Measurements from ENCODE around the gene RNF125. TPM values are rescaled to one million over a fixed set of nuclear protein-coding genes. Genes with fewer than 3 reads are reported as not detected.
"Not testable (repeated sequence)": the region's sequence is repeated elsewhere in the genome, so short reads cannot be mapped to it uniquely, and the experiment has no call there.

The RNF125 gene
- 9.0 TPM for total RNA-seq

DNA sequence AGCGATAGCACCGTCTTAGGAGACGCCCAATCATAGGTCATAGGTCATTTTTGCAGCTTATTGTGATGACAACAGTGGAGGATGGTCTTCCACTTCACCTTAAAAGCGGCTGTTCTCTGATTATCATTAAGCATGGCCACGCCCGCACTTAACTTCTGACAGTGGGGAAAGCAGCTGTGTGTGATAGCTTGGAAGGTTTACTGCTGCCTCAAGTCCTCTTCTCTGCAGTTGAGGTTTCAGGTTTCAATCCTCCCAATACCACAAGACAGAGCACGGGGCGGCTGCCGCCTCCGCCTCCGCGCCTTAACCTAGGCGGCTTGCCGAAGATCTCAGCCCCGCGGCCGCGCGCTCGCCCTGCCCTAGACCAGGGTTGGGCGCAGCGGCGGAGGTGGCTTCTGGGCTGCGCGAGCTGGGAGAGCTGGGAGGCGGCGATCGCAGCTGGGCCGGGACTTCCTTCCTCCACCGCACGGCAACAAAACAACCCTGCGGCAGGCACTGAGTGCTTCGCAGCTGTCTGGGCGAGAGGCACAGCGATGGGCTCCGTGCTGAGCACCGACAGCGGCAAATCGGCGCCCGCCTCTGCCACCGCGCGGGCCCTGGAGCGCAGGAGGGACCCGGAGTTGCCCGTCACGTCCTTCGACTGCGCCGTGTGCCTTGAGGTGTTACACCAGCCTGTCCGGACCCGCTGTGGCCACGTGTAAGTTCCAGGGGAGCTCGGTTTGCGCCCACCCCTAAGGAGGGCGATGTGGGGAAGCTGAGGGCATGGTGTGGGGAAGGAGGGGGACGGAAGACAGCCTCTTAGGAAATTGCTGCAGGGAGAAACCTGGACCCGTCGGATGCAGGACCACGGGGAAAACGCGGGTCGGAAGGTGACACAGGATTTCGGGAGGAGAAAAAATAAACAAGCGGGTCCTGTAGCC lies at the start of gene RNF125:
Gene RNF125 (plus strand): TSS at position 495 of the 920 bp plus-strand sequence. CDS start 39 bp downstream, at position 534.
- DNase-seq (ENCODE audit: low spot score) (peak; percentile 75), ATAC-seq (peak; percentile 76)

DNA sequence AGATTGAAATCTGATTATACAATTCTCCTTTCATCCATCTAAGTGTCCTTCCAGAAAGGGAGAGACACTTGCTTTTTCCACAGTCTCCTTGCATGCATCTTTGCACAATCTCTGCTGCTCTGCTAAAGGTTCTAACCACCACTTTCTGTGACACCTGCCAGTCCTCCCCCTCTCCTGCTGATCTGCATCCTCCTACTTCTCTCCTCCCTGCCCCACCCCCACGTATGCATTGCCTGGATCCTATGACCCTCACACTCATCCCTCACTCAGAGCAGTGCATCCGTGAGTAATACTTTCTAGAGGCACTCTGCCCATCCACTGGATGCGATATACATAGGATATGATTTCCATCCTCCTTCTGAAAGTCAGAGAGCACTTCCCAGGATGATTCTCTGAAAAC lies 48.0 kb upstream of the RNF125 start:
- DNase-seq (ENCODE audit: low spot score) (no peak), ATAC-seq (no peak)

DNA sequence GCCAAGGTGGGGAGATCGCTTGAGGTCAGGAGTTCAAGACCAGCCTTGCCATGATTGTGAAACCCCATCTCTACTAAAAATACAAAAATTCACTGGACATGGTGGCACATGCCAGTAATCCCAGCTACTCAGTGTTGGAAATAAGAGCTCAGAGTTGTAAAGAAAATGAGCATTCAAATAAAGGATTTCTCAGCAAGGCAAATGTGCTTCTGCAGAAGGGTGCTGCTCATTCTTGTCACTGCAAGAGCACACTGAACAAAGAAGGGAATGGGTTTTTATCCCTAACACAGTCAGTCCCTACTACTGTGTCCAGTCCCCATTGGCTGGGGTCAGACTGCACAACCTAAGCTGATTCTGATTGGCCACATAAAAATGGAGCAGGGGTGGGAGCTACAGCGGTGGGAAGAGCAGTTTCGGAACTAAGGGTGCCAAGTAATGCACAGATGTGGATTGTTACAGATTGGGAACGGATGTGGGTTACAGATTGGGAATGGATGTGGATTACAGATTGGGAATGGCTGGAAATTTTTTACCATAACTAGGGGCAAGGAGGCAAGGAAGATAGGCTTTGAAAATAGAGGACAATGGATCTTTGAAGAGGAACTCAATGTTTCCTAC lies 44.6 kb upstream of the RNF125 start:
- ATAC-seq (no peak), DNase-seq (ENCODE audit: low spot score) (no peak)

DNA sequence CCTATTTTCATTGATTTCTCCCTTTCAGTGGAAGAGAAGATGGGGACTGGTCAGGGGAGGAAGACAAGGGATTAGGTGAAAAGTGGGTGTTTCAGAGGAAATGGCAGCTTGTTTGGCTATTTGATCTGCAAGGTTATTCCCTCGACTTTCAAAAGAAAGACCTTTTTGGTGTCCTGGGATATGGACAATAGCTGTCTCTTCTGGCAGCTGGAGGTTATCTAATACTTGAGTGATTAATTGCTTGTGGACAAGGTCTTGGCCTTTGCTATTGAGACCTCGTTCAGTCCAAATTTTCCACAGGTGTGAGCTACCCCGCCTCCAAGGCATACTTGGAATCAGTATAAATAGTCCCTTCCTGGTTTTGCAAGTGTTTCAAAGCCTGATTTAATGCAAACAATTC lies 42.4 kb upstream of the RNF125 start:
- DNase-seq (ENCODE audit: low spot score) (no peak), ATAC-seq (no peak)

DNA sequence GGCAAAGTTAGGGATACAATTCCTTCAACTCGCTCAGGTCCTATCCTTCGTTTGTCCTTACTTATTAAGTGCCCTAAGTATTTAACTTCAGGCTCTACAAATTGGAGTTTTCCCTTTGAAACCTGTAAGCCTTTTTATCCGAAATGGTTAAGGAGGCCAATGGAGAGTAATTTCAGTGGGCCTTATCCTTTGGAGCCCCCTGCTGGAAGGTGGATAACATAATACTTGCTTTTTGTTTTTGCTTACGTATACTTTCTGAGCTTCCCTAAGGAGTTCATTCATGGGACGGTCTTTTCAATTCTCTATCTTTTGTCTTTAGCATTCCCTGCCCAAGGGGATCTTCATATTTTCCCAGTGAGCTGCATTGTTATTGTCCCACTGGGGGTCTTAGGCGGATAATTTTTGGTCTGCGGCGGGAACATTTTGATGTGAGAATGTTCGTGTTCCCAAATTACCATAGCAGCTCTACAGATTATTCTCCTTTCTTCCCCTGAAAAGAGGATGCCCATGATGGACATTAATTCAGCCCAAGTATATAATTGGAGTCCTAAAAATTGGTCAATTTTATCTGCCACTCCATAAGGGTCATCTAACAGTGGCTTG lies 41.3 kb upstream of the RNF125 start:
- DNase-seq (ENCODE audit: low spot score) (no peak), ATAC-seq (peak; percentile 88)

DNA sequence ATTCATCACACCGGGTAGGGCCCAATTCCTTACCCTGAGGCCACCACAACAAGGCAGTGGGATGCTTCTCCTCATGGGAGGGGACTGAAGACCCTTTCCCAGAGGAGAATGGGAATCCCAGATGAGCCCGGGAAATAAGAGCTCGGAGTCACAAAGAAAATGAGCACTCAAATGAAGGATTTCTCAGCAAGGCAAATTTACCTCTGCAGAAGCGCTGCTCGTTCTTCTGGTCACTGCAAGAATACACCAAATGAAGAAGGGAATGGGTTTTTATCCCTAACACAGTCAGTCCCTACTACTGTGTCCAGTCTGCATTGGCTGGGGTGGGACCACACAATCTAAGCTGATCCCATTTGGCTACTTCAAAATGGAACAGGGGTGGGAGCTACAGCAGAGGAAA lies 40.0 kb upstream of the RNF125 start:
- DNase-seq (ENCODE audit: low spot score) (no peak), ATAC-seq (no peak)

DNA sequence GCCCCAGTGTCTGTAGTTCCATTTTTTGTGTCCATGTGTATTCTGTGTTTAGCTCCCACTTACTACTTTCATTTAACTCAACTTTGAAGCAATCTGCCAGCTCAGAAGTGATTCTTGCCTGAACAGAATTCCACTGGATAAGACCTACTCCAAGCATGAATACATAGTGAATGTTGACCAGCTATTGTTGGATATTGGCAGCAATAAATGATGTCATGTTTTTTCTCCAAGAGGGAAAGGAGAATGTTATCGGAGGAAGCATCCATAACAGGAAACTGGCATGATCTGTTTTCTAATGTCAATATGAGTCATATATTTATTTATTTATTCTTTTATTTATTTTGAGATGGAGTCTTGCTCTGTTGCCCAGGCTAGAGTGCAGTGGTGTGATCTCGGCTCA lies 38.9 kb upstream of the RNF125 start:
- ATAC-seq (no peak), DNase-seq (ENCODE audit: low spot score) (no peak)

DNA sequence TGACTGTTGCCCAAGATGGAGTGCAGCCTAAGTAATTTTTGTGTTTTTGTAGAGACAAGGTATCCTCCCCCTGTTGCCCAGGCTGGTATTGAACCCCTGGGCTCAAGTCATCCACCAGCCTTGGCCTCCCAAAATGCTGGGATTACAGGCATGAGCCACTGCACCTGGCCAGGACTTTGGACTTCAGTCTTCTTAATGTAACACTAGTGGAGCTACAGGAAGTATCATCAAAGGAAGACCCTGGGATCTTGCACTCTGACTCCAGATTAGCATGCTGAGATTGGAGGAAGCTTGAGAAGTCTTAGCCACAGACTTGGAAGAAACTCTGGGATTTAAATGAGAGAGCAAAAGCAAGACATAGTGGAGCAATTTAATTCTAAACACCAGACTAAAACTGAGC lies 37.8 kb upstream of the RNF125 start:
- ATAC-seq (no peak), DNase-seq (ENCODE audit: low spot score) (no peak)

DNA sequence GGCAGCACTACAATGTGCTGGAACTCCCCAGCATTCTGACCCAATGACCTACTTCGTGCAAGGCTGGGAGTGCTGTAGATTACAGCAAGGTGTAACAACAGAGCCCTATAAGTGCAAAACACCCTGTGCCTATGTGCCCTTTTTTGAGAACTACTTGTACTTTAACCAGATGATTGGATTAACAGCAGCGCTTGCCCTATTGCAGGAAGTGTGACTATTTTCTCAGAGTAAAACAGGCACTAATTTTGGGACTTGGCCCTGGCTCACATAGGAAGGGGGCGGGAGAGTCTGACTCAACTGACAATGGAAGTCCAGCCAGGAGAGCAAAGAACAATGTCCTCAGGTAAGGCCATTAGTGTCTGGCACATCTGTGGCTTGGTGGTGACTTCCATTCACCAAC lies 35.6 kb upstream of the RNF125 start:
- ATAC-seq: peak; percentile 94

DNA sequence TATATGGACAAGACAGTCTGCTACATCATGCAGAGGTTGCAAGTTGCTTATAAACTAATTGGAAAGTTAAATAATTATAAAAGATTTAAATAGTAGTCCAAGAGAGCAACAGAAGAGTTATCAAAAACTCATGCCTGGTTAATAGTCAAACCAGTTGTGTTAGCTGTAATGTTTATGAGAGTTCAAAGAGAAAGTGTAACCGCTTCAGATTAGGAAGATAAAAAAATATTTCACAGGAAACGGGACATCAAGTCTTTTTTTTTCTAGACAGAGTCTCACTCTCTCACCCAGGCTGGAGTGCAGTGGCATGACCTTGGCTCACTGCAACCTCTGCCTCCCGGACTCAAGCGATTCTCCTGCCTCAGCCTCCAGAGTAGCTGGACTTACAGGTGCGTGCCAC lies 34.6 kb upstream of the RNF125 start:
- DNase-seq (ENCODE audit: low spot score) (no peak), ATAC-seq (peak; percentile 46)

More for the DNA sequence above, 35.6 kb upstream of the RNF125 start:
- peak; percentile 89 for DNase-seq (ENCODE audit: low spot score)

DNA sequence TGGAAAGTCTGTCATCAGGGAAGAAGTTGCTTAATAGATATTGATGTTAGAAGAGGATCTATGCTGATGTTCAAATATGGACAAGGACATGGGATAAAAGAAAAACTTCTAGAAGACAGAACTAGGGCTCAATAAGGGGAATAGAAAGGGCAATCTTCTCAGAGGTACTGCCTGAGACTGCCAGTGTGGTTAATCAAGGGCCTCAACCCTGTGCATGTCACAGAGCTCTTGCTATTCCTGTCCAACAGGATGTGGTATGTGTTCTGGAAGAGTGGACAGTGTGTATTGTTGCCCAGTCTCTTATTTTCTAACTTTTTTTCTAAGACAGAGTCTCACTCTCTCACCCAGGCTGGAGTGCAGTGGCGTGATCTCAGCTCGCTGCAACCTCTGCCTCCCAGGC lies 27.8 kb upstream of the RNF125 start:
- DNase-seq (ENCODE audit: low spot score): no peak
- ATAC-seq: no peak

DNA sequence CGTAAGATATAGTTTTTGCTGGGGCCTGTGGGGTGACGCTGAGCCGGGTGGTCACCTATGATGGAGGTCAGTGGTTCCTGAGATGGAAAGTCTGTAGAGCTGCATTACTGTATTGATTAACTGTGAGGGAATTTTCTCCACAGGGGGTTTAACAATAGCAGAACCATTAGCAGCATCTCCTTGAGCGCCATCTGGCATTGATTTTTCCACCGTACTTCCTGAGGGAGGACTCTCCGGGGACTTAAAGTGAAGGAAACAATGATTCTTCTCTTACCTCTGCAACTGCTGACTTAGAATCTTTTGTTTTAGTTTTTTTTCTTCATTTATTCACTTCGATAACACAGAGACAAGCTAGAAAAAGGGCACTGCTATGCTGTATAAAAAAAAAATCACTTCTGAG lies 22.6 kb upstream of the RNF125 start:
- no peak for DNase-seq (ENCODE audit: low spot score)
- ATAC-seq: no peak

DNA sequence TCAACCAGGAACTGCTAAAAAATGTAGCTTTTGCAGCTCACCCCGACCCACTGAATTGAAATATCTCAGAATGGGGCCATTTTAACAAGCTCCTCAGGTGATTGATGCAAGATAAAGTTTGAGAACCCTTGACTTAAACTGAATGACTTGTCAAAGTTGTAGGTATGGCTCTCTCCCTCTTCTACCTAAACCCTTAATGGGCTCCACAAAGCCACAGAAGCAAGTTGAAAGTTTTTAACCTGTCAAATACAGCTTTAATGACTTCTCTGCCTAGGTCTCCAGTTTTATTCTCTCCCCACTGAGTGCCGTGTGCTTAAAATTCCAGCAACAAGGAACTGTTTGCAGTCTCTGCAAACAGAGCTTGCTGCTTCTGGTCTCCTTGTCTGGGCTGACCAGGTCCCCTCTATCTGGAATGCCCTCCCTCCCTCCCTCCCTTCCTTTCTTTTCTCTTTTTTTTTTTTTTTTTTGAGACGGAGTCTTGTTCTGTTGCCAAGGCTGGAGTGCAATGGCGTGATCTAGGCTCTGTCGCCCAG lies 19.7 kb upstream of the RNF125 start:
- no peak for DNase-seq (ENCODE audit: low spot score)
- no peak for ATAC-seq

DNA sequence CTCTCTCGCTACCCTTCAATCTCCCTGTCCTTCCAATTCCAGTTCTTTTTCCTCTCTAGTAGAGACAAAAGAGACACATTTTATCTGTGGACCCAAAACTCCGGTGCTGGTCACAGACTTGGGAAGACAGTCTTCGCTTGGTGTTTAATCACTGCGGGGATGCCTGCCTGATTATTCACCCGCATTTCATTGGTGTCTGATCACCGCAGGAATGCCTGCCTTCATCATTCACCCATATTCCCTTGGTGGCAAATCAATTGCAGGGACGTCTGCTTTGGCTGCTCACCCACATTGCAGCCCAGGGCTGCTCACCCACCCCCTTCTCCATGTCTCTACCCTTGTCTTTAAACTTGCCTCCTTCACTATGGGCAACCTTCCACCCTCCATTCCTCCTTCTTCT lies 17.5 kb upstream of the RNF125 start:
- ATAC-seq; DNase-seq (ENCODE audit: low spot score): not testable (repeated sequence)

DNA sequence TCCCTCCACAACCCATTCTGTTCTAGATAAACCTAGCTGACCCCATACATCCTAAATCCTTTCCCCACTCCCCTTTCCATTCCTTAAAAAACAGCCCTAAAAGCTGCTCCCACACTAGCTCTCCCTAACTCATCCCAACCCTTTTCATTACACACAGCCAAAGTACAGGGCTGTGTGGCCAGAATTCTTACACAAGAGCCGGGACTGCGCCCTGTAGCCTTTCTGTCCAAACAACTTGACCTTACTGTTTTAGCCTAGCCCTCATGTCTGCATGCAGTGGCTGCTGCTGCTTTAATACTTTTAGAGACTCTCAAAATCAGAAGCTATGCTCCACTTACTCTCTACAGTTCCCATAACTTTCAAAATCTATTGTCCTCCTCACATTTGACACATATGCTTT lies 14.8 kb upstream of the RNF125 start:
- not testable (repeated sequence) for ATAC-seq
- DNase-seq (ENCODE audit: low spot score): peak; percentile 76

DNA sequence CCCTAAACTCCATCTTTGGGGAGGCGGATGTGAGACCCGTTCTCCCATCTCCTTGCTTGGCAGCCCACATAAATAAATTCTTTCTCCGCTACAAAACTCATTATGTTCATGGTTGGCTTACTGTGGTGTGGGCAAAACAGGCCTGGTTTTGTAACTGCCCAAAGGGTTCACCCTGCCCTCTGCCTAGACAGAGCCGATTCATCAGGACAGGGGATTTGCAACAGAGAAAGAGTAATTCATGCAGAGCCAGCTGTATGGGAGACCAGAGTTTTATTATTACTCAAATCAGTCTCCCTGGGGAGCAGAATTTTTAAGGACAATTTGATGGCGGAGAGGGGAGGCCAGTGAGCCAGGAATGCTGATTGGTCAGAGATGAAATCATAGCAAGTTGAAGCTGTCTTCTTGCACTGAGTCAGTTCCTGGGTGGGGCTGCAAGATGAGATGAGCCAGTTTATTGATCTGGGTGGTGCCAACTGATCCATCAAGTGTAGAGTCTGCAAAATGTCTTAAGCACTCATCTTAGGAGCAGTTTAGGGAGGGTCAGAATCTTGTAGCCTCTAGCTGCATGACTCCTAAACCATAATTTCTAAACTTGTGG lies 8.4 kb upstream of the RNF125 start:
- DNase-seq (ENCODE audit: low spot score): no peak
- no peak for ATAC-seq

DNA sequence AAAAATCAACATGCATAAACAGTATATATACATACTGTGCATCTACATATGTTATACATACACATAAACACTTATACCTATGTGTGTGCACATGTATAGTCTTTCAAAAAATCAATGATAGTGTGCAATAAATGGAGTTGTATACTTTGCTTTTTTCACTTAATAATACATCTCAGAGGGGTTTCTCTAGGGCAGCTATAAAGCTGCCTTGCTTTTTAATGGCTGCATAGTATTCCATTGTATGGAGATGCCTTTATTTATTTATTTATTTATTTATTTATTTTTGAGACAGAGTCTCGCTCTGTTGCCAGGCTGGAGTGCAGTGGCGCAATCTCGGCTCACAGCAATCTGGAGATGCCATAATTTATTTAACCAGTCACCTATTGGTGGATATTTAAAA lies 7.4 kb upstream of the RNF125 start:
- no peak for DNase-seq (ENCODE audit: low spot score)

DNA sequence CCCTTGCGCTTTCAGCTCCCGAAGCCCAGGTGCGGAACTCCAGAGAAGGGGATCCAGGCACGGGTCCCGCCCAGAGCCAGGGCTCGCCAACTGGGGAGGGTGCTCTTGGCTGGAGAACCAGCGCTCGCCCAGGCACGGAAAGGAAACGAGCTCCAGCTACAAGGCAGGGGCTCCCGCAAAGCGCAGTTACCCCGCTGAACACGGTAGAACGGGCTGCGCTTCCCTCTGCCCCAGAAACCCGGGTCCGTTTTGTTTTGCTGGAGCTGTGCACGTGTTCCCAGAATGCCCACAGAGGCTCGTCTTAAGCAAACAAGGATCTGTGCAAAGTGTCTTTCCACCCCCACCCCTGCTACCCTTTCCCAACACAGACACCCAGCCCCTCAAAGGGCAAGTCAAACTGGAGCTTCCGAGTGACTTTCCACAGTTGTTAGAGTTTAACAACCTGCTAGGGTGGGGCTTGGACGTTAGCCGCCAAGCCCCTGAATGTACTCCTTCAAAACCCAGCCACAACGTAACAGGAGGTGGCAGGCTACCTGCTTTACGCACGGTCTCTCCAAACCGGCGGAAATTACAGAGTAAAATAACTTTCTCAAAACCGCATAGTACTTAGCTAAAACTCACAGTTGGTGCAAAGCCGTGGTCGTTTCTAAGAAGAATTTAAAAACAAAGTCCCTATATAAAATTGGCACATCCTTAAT lies 775 bp downstream of the RNF125 start:
- ATAC-seq (peak; percentile 79), DNase-seq (ENCODE audit: low spot score) (peak; percentile 92)

More for the DNA sequence above, 7.4 kb upstream of the RNF125 start:
- no peak for ATAC-seq

DNA sequence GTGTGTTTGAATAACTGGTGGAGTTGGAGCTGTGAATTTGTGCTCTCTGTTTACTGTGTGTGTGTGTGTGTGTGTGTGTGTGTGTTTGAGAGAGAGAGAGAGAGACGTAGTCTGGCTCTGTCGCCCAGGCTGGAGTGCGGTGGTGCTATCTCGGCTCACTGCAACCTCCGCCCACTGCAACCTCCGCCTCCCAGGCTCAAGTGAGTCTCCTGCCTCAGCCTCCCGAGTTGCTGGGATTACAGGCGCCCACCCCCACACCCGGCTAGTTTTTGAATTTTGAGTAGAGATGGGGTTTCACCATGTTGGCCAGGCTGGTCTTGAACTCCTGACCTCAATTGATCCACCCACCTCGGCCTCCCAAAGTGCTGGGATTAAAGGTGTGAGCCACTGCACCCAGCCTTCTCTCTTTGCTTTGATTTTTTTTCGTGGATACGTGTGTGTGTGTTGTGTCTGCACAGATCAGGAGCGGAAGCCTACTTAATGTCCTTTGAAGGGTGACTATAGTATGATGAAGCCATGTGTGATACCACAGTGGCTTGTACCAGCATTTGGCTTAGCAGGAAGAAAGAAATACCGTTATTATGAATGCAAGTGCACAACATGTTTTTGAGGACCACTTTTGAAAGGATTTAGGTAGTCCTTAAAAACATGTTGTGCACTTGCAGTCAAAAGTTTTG lies 1.5 kb downstream of the RNF125 start:
- DNase-seq (ENCODE audit: low spot score) (peak; percentile 64), ATAC-seq (peak; percentile 61)
